Ovary (tissue), 3 donors: ENCODE data around the gene HIGD1A.

Source experiments
- CTCF ChIP-seq, 3 donors: fragments of 450-650 bp in 2 of 3; fragments of 200-600 bp in 1 of 3; IDR thresholded peaks; one replicate each; pipeline versions ENCODE4 v1.5.1 to v1.8.0; 2016 to 2022; ENCODE audit warnings: antibody characterized with exemption in 3 of 3, mild to moderate bottlenecking in 1 of 3
- EP300 ChIP-seq: sonication (generic); formaldehyde crosslinking; IDR thresholded peaks from one replicate; pipeline ENCODE4 v1.6.1; 2017; ENCODE audit warnings: antibody characterized with exemption
- POLR2A ChIP-seq: fragments of 450-650 bp; IDR thresholded peaks from one replicate; pipeline ENCODE4 v1.6.1; 2017; ENCODE audit warnings: antibody characterized with exemption, mild to moderate bottlenecking, moderate library complexity
- donor health status: DM: no; HTN: no; CAD: no.

GRCh38 chr3:42799376-42799775 is 4.9 kb downstream of the HIGD1A start:
- no peak for TF ChIP-seq CTCF (IDR thresholded peaks at IDR 0.05)
- no peak for TF ChIP-seq POLR2A
- no peak for TF ChIP-seq EP300
